ENCODE data around the gene C1QA. TPM values are rescaled to one million over a fixed set of nuclear protein-coding genes. Genes with fewer than 3 reads are reported as not detected.

Gene C1QA
- total and polyA plus RNA-seq, 9 donors, result 28.1 to 55.0 (median 35.2) TPM

DNA sequence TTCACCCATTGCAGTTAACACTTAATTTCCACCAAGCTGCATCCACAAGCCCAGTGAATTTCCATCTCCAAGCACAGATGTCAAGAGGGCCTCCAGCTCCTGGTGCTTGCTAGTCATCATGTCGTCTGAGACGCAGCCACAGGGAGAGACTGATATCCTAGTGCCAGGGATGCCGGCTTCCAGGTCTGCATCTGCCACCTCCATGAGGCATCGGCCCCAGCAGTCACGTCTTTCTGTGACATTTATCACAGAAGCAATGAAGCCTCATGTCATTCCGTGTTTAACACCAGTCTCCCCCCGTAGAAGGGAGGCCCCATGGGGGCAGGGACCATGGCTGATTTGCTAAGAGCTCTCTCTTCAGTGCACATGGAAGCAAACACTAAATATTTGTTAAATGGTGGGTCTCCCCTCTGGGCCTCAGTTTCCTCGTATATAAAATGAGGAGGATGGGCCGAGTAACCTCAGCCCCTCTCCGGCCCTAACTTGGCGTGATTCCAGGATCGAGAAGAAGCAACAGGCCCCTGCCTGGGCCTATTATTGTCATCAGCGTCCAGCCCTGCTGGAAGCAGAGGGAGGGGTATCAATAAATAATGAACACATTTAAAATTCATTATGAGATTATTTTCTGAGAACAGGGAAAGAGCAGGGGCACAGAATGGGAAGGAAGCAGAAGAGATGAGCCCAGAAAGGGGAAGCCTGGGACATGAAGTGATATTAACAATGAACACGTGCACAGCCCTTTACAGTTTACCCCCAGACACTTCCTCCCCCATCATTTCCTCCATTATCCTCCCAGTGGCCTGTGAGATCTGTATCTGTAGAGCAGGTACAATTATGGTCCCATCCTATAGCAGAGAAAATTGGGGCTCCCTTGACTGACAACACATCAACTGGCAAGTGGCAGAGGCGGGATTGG lies 15.8 kb downstream of the C1QA start:
- peak; percentile 31 for DNase-seq
- no peak overlapping the region for H3K4me3 ChIP-seq (ENCODE audit: low read length)
- no peaks in the 10 kb centered on the region for H3K4me1 ChIP-seq (ENCODE audit: control insufficient read depth, insufficient read depth, low read length)
- H3K36me3 ChIP-seq (ENCODE audit: control insufficient read depth, insufficient read depth, low read length), result no peaks in the 10 kb centered on the region
- no peaks in the 10 kb centered on the region for H3K27me3 ChIP-seq (ENCODE audit: control insufficient read depth, insufficient read depth, low read length)
- H3K27ac ChIP-seq (ENCODE audit: low read length), result no peak overlapping the region
- no peaks in the 10 kb centered on the region for H3K9me3 ChIP-seq (replicated peaks; ENCODE audit: control insufficient read depth, low read depth, low read length)
- whole genome bisulfite sequencing (ENCODE audit: insufficient coverage), result 60% methylated on average over 2 of the region's 15 CpGs

DNA sequence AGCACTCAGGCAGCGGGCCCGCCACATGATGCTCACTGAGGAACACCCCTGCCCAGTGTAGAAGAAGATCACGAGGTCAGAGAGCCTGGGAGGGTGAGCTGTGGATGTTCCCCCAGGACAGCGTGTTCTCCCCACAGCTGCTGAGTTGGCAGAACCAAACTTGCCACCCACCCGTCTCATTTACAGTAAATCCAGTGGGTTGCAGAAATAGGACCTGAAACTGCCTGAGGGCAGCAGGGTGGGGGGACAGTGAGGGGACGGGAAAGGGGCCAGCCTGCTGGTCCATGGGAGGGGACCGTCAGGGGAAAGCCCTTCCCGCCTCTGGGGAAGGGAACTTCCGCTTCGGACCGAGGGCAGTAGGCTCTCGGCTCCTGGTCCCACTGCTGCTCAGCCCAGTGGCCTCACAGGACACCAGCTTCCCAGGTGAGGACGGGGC lies 16.5 kb downstream of the C1QA start, which contains the start of gene C1QB:
C1QB (plus strand) TSS at position 356 of the 436 bp plus-strand sequence. CDS start 6,227 bp downstream, outside the sequence.
- H3K36me3 ChIP-seq (ENCODE audit: control insufficient read depth, insufficient read depth, low read length), result no peaks in the 10 kb centered on the region
- no peaks in the 10 kb centered on the region for H3K4me1 ChIP-seq (ENCODE audit: control insufficient read depth, insufficient read depth, low read length)
- H3K27me3 ChIP-seq (ENCODE audit: control insufficient read depth, insufficient read depth, low read length), result peaks cover 2% of the 10 kb centered on the region
- 74% methylated on average over 12 of the region's 13 CpGs for WGBS (ENCODE audit: insufficient coverage)
- peak; percentile 69 for DNase-seq
- H3K4me3 ChIP-seq (ENCODE audit: low read length), result peak within 1 kb of the TSS; percentile 24
- H3K27ac ChIP-seq (ENCODE audit: low read length), result no peak within 1 kb of the TSS
- H3K9me3 ChIP-seq (replicated peaks; ENCODE audit: control insufficient read depth, low read depth, low read length), result no peaks in the 10 kb centered on the region

DNA sequence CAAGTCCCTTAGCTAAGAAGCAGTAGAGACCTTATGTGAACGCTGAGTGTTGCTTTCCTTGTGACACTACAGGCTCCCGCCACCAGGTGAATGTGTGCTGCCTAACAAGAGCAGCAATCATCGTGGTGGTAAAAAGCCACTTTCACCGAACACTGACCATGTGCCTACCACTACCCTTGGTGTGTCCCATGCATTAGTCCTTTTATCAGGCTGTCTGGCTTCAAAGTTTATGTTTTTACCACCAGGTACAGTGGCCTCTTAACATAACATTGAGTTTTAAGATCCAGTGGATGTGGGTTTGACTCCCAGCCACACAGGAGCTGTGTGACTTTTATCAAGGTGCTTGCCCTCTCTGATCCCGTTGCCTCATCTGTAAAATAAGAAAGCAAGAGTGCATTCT lies 18.3 kb downstream of the C1QA start:
- Histone ChIP-seq H3K4me3 (ENCODE audit: low read length) (peak overlapping the region; percentile 24), H3K36me3 (ENCODE audit: control insufficient read depth, insufficient read depth, low read length) (no peaks in the 10 kb centered on the region), H3K4me1 (ENCODE audit: control insufficient read depth, insufficient read depth, low read length) (no peaks in the 10 kb centered on the region), H3K27ac (ENCODE audit: low read length) (no peak overlapping the region), H3K27me3 (ENCODE audit: control insufficient read depth, insufficient read depth, low read length) (peaks cover 2% of the 10 kb centered on the region), H3K9me3 (replicated peaks; ENCODE audit: control insufficient read depth, low read depth, low read length) (no peaks in the 10 kb centered on the region)
- 52% methylated on average over 4 of the region's 5 CpGs for WGBS (ENCODE audit: insufficient coverage)
- no peak for DNase-seq

DNA sequence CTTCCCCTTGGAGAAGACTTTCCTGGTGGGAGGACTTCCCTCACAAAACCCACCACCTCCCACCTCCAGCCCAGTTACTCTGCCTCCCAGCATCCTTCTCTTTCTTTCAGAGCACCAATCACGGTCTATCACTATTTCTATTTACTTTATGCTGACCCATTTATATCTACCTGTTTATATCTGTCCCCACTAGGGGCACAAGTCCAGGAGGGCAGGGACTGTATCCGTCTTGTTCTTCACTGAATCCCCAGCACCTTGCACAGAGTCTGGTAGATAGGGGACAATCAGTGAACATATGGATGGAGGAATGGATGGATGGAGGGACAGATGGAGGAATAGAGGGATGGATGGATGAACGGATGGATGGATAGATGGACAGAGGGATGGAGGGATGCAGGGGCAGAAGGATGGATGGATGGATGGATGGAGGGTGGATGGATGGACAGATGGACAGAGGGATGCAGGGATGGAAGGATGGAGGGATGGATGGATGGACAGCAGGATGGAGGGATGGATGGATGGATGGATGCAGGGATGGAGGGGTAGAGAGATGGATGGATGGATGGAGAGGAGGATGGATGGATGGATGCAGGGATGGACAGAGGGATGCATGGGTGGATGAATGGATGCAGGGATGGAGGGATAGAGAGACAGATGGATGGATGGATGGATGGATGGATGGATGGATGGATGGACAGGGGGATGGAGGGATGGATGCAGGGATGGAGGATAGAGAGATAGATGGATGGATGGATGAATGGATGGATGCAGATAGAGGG lies 22.1 kb downstream of the C1QA start:
- H3K36me3 ChIP-seq (ENCODE audit: control insufficient read depth, insufficient read depth, low read length), result no peaks in the 10 kb centered on the region

DNA sequence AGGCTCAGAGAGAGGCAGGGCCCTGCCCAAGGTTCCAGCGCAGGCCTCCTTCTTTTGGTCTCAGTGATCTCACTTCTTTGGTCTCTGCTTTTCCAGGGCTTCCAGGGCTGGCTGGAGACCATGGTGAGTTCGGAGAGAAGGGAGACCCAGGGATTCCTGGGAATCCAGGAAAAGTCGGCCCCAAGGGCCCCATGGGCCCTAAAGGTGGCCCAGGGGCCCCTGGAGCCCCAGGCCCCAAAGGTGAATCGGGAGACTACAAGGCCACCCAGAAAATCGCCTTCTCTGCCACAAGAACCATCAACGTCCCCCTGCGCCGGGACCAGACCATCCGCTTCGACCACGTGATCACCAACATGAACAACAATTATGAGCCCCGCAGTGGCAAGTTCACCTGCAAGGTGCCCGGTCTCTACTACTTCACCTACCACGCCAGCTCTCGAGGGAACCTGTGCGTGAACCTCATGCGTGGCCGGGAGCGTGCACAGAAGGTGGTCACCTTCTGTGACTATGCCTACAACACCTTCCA lies 24.4 kb downstream of the C1QA start:
- Histone ChIP-seq H3K4me3 (ENCODE audit: low read length) (no peak overlapping the region), H3K9me3 (replicated peaks; ENCODE audit: control insufficient read depth, low read depth, low read length) (no peaks in the 10 kb centered on the region), H3K4me1 (ENCODE audit: control insufficient read depth, insufficient read depth, low read length) (no peaks in the 10 kb centered on the region), H3K27ac (ENCODE audit: low read length) (no peak overlapping the region), H3K27me3 (ENCODE audit: control insufficient read depth, insufficient read depth, low read length) (peaks cover 4% of the 10 kb centered on the region), H3K36me3 (ENCODE audit: control insufficient read depth, insufficient read depth, low read length) (no peaks in the 10 kb centered on the region)
- WGBS (ENCODE audit: insufficient coverage), result 90% methylated on average over 19 of the region's 19 CpGs
- no peak for DNase-seq

More for the DNA sequence above, 22.1 kb downstream of the C1QA start:
- 58% methylated on average over 3 of the region's 3 CpGs for WGBS (ENCODE audit: insufficient coverage)
- Histone ChIP-seq H3K27me3 (ENCODE audit: control insufficient read depth, insufficient read depth, low read length) (peaks cover 4% of the 10 kb centered on the region), H3K9me3 (replicated peaks; ENCODE audit: control insufficient read depth, low read depth, low read length) (no peaks in the 10 kb centered on the region), H3K4me3 (ENCODE audit: low read length) (no peak overlapping the region), H3K27ac (ENCODE audit: low read length) (no peak overlapping the region), H3K4me1 (ENCODE audit: control insufficient read depth, insufficient read depth, low read length) (no peaks in the 10 kb centered on the region)
- DNase-seq, result no peak

DNA sequence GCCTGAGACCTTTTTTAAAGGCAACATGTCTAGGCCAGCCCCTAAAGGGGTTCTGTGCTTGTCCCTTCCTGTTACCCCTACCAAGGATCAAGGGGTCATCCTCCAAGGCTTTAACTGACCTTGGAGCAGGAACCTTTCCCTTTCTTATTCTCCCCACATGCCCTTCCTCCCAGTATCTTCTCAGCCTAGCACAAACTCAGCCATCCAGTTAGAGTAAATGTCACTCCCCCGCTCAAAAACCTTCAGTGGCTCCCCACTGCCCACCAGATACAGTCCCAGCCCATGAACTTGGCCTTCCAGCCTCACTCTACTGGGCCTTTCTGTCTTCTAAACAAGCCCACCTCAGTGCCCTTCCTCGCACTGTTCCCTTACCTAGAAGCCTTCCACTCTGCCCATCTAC lies 25.5 kb downstream of the C1QA start:
- H3K27ac ChIP-seq (ENCODE audit: low read length), result no peak overlapping the region
- no peak for DNase-seq
- 83% methylated on average over 2 of the region's 2 CpGs for WGBS (ENCODE audit: insufficient coverage)
- no peak overlapping the region for H3K4me3 ChIP-seq (ENCODE audit: low read length)
- peaks cover 5% of the 10 kb centered on the region for H3K27me3 ChIP-seq (ENCODE audit: control insufficient read depth, insufficient read depth, low read length)
- no peaks in the 10 kb centered on the region for H3K9me3 ChIP-seq (replicated peaks; ENCODE audit: control insufficient read depth, low read depth, low read length)
- H3K36me3 ChIP-seq (ENCODE audit: control insufficient read depth, insufficient read depth, low read length), result no peaks in the 10 kb centered on the region
- H3K4me1 ChIP-seq (ENCODE audit: control insufficient read depth, insufficient read depth, low read length), result peaks cover 3% of the 10 kb centered on the region

DNA sequence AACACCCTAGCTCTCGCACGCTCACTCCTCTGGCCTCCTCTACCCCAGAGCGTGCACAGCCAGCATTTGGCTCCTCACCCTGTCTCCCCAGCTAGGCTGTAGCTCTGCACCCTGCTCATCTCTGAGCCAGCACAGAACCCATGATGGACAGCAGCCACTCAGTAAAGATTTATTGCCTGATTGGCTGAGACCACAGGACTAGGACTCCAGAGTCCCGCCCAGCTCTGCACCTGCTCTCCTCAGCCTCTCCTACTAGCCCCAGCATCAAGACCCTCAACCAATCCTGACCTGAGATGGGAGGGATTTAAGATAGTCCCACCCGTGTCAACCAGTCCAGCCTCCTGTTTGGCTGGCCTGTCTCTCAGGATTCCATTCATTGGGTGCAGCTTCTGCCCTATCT lies 25.9 kb downstream of the C1QA start:
- Histone ChIP-seq H3K27ac (ENCODE audit: low read length) (no peak overlapping the region), H3K27me3 (ENCODE audit: control insufficient read depth, insufficient read depth, low read length) (peaks cover 7% of the 10 kb centered on the region), H3K9me3 (replicated peaks; ENCODE audit: control insufficient read depth, low read depth, low read length) (no peaks in the 10 kb centered on the region), H3K4me3 (ENCODE audit: low read length) (no peak overlapping the region), H3K36me3 (ENCODE audit: control insufficient read depth, insufficient read depth, low read length) (no peaks in the 10 kb centered on the region), H3K4me1 (ENCODE audit: control insufficient read depth, insufficient read depth, low read length) (peaks cover 3% of the 10 kb centered on the region)
- DNase-seq, result peak; percentile 39
- 52% methylated on average over 4 of the region's 5 CpGs for WGBS (ENCODE audit: insufficient coverage)

DNA sequence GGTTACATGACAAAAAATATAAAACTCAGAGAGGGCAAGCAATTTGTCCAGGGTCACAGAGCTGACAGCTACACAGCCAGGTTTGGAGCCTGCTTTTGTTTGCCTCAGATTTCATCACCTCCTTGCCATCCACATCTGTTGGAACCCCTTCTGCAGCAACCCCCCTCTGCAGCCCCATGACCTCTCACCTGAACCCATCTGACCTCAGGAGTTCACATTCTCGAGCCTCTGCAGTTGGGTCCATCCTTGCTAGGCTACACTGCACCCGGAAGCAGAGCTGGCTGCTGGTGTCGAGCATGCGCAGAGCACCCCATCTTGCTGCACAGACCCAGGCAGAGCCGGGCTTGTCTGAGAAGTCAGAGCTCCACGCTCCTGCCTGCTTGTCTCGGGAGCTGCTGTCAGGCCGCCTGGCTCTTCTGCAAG lies 26.6 kb downstream of the C1QA start:
- H3K4me1 ChIP-seq (ENCODE audit: control insufficient read depth, insufficient read depth, low read length), result peaks cover 3% of the 10 kb centered on the region
- no peaks in the 10 kb centered on the region for H3K9me3 ChIP-seq (replicated peaks; ENCODE audit: control insufficient read depth, low read depth, low read length)
- no peaks in the 10 kb centered on the region for H3K36me3 ChIP-seq (ENCODE audit: control insufficient read depth, insufficient read depth, low read length)
- H3K4me3 ChIP-seq (ENCODE audit: low read length), result no peak overlapping the region
- no peak for DNase-seq
- 62% methylated on average over 8 of the region's 8 CpGs for WGBS (ENCODE audit: insufficient coverage)
- H3K27me3 ChIP-seq (ENCODE audit: control insufficient read depth, insufficient read depth, low read length), result peaks cover 5% of the 10 kb centered on the region
- H3K27ac ChIP-seq (ENCODE audit: low read length), result no peak overlapping the region

DNA sequence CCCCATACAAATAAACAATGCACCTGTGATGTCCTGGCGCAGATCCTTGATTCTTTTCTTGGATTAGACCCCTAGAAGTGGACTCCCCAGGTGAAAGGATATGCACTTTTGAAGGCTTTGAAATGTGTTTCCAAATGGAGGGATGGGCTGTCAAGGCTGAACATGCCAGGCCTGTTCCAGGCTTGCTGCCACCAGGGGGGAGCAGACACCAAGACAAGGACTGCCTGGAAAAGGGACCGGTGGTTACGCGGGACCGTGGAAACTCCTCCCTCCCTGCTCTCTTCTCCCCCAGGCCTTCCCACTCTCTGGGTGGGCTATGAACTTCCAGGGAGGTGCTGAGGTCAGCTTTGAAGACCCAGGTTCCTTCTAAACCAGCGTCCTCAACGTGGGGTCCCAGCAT lies 29.3 kb downstream of the C1QA start:
- Histone ChIP-seq H3K4me3 (ENCODE audit: low read length) (no peak overlapping the region), H3K27me3 (ENCODE audit: control insufficient read depth, insufficient read depth, low read length) (peaks cover 5% of the 10 kb centered on the region), H3K4me1 (ENCODE audit: control insufficient read depth, insufficient read depth, low read length) (peaks cover 3% of the 10 kb centered on the region), H3K27ac (ENCODE audit: low read length) (no peak overlapping the region), H3K9me3 (replicated peaks; ENCODE audit: control insufficient read depth, low read depth, low read length) (no peaks in the 10 kb centered on the region), H3K36me3 (ENCODE audit: control insufficient read depth, insufficient read depth, low read length) (no peaks in the 10 kb centered on the region)
- WGBS (ENCODE audit: insufficient coverage), result 6% methylated on average over 2 of the region's 7 CpGs
- peak; percentile 68 for DNase-seq

DNA sequence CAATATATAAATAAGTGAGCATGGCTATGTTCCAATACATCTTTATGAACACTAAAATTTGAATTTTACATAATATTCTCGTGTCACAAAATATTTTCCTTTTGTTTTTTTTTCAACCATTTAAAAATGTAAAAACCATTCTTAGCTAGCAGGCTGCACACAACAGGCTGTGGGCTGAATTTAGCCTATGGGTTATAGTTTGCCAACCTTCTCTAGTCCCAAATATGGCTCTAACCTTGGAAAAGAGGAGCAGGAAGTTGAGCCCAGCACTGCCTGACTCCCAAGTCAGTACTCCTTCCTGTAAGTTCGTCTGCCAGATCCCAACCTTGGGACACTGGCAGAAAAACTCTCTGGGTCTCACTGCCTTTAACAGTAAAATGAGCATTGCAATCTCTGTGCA lies 30.0 kb downstream of the C1QA start:
- Histone ChIP-seq H3K27ac (ENCODE audit: low read length) (no peak overlapping the region), H3K27me3 (ENCODE audit: control insufficient read depth, insufficient read depth, low read length) (peaks cover 7% of the 10 kb centered on the region), H3K4me1 (ENCODE audit: control insufficient read depth, insufficient read depth, low read length) (peaks cover 3% of the 10 kb centered on the region), H3K36me3 (ENCODE audit: control insufficient read depth, insufficient read depth, low read length) (no peaks in the 10 kb centered on the region), H3K4me3 (ENCODE audit: low read length) (no peak overlapping the region), H3K9me3 (replicated peaks; ENCODE audit: control insufficient read depth, low read depth, low read length) (no peaks in the 10 kb centered on the region)
- WGBS (ENCODE audit: insufficient coverage), result 30% methylated on average over 1 of the region's 2 CpGs
- DNase-seq, result no peak

Measured in muscle of leg (tissue), 11 donors.